ENCODE results near the gene CNTFR.

Gene CNTFR

GRCh38 chr9:34570809-34571480 is 18.6 kb downstream of the CNTFR start:
- no peak for DNase-seq (ENCODE audit: low read depth)

DNA sequence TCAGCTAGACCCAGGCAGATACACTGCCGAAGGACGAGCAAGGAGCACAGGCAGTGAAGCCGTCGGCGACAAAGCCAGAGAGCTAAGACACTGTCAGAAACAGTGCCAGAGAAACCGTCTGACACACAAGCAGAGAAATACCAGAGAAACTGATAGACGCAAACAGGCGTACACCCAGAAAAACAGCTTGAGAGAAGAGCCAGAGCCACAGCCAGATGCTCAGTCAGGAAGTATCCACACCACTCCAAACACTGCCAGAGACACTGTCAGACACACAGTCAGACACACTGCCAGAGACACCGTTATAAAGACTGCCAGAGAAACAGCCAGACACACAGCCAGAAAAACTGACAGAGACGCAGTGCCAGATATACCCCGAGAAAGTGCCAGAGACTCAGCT is 19.1 kb downstream of the CNTFR start:
- no peak for DNase-seq (ENCODE audit: low read depth)

- DNase-seq (ENCODE audit: low read depth) = no peak
Observed at GRCh38 chr9:34568774-34569173, 20.8 kb downstream of the CNTFR start.

DNA sequence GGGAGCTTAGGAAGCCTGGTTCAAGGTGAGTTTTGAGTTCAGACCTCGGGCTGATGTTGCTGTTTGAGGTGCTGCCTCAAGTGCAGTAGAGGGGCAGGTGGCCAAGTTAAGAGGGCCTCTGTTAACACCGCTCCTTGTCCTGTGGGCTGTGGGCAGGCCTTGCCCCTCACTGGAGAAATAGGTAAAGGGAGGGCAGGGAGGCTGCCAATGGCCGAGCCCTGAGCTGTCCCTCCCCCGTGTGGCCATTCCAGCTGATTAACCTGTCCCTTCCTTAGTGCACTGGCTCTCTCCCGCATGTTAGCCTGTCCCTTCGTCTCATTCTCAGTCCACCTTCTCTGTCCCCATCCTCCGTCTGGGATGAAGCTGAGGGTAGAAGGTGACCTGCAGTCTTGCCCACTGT is 21.4 kb downstream of the CNTFR start:
- DNase-seq (ENCODE audit: low read depth) = no peak

- DNase-seq (ENCODE audit: low read depth) = no peak
Observed at GRCh38 chr9:34566972-34567371, 22.6 kb downstream of the CNTFR start.

DNA sequence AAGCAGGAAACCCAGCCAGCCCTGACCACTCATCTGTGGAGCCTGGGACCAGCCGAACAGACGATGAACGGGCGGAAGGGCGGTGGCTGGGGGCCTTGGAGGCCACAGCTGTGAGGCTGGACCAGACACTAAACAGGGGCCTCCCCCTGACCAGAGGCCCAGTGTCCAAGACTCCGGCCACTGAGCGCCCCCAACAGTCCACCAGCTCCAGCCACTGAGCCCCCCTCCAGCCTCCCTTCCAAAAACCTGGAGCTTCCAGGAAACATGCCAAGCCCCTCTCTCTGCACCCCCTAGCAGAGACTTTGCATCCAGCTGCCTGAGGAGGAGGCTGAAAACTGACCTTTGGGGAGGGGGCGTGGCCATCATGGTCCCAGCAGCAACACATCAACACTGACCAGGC is 23.2 kb downstream of the CNTFR start:
- no peak for DNase-seq (ENCODE audit: low read depth)

DNA sequence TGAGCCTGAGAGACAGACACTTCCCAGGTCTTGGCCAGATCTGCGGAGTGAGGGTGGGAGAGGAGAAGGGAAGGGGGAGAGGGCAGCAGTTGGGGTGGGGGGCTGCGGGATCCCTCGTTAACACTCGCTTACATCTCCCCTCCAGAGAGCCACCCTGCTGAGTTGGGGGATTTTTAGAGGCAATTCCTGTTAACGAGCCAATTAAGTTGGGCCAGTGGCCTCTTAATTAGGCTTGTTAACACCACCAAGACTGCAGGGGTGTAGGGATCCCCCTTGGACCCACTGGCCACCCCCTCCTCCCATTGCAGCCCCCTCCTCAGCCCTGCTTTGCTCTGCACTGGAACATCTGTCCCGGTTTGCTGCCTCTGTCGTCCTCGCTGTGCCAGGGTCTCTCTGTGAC is 23.7 kb downstream of the CNTFR start:
- no peak for DNase-seq (ENCODE audit: low read depth)

- DNase-seq (ENCODE audit: low read depth) = no peak
Observed at GRCh38 chr9:34564617-34565016, 24.9 kb downstream of the CNTFR start.

- no peak for DNase-seq (ENCODE audit: low read depth)
Observed at GRCh38 chr9:34563262-34563661, 26.3 kb downstream of the CNTFR start.

GRCh38 chr9:34562135-34562745 is 27.3 kb downstream of the CNTFR start:
- no peak for DNase-seq (ENCODE audit: low read depth)

- no peak for DNase-seq (ENCODE audit: low read depth)
Observed at GRCh38 chr9:34560599-34561214, 28.8 kb downstream of the CNTFR start.

GRCh38 chr9:34559624-34560455 is 29.7 kb downstream of the CNTFR start:
- no peak for DNase-seq (ENCODE audit: low read depth)

- no peak for DNase-seq (ENCODE audit: low read depth)
Observed at GRCh38 chr9:34558919-34559623, 30.5 kb downstream of the CNTFR start.

GRCh38 chr9:34558364-34558763 is 31.2 kb downstream of the CNTFR start:
- DNase-seq (ENCODE audit: low read depth) = no peak

DNA sequence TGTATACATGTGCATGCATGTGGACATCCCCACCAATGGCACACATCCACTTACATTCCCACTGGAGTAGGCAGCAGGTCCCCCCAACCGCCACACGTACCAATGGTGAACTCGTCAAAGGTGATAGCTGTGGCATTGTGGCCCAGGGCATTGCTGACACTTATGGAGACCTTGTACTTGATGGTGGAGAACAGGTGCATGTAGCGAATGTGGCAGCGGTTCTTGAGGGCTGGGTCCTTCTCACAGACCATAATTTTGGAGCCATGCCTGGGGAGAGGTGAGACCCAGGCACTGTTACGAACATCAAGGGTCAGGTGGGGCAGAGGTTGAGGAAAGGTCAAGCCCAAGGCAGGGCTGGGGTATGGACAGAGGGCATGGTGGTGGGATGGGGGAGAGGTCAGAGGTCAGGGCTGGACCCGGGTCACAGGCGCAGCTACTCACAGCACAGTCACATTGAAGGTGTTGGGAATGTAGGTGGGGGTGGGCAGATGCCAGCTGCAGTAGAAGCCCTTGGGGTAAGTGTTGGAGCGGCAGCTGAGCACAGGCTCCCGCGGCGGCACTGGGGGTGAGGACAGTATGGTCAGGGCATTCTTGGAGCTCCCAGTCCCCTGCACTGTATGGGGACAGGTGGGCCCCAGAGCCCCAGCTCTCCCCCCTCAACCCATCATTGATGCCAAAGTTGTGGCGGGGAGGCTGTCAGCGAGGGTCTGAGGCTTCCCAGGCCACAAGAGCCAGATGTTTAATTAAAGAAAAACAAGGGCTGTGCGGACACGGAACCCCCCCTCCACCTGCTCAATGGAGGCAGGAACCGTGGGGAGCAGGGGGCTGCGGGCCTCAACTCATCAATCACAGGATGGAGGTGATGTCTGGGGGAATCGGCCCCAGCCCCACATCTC is 31.9 kb downstream of the CNTFR start:
- DNase-seq (ENCODE audit: low read depth) = no peak

- DNase-seq (ENCODE audit: low read depth) = no peak
Observed at GRCh38 chr9:34556949-34557348, 32.6 kb downstream of the CNTFR start.

- no peak for DNase-seq (ENCODE audit: low read depth)
Observed at GRCh38 chr9:34555936-34556525, 33.5 kb downstream of the CNTFR start.

- DNase-seq (ENCODE audit: low read depth) = no peak
Observed at GRCh38 chr9:34555500-34555899, 34.0 kb downstream of the CNTFR start.

GRCh38 chr9:34555002-34555348 is 34.5 kb downstream of the CNTFR start:
- DNase-seq (ENCODE audit: low read depth) = no peak

GRCh38 chr9:34554211-34555001 is 35.1 kb downstream of the CNTFR start:
- DNase-seq (ENCODE audit: low read depth) = no peak

Data from stimulated activated CD4-positive, alpha-beta T cell treated with anti-CD3 and anti-CD28 coated beads, Interleukin-2, amount 100 ng/mL, for 4 hours (primary cell).